ENCODE results near the gene SRP54. TPM values are rescaled to one million over a fixed set of nuclear protein-coding genes. Genes with fewer than 3 reads are reported as not detected.
"Not testable (repeated sequence)": the region's sequence is repeated elsewhere in the genome, so short reads cannot be mapped to it uniquely, and the experiment has no call there.

Gene SRP54
- total RNA-seq, 1 experiment from 2014 or later, result 45.9 TPM

- no peak for DNase-seq (ENCODE audit: low spot score)
These were observed 462 bp downstream of the SRP54 start for GRCh38 chr14:34983148-34983760.

- DNase-seq (ENCODE audit: low spot score), result no peak
These were observed 994 bp downstream of the SRP54 start for GRCh38 chr14:34983786-34984185.

GRCh38 chr14:34985740-34986139, 2.9 kb downstream of the SRP54 start:
- DNase-seq (ENCODE audit: low spot score), result no peak

GRCh38 chr14:34987180-34987579, 4.4 kb downstream of the SRP54 start:
- no peak for DNase-seq (ENCODE audit: low spot score)

GRCh38 chr14:34989762-34990161, 7.0 kb downstream of the SRP54 start:
- DNase-seq (ENCODE audit: low spot score), result no peak

GRCh38 chr14:34993426-34993825, 10.6 kb downstream of the SRP54 start:
- no peak for DNase-seq (ENCODE audit: low spot score)

- DNase-seq (ENCODE audit: low spot score), result no peak
These were observed 11.9 kb downstream of the SRP54 start for GRCh38 chr14:34994668-34995067.

GRCh38 chr14:34997762-34998161, 15.0 kb downstream of the SRP54 start:
- DNase-seq (ENCODE audit: low spot score), result no peak

GRCh38 chr14:34999500-34999899, 16.7 kb downstream of the SRP54 start:
- no peak for DNase-seq (ENCODE audit: low spot score)

GRCh38 chr14:35001621-35002020, 18.8 kb downstream of the SRP54 start:
- no peak for DNase-seq (ENCODE audit: low spot score)

GRCh38 chr14:35004839-35005238, 22.0 kb downstream of the SRP54 start:
- DNase-seq (ENCODE audit: low spot score), result no peak

GRCh38 chr14:35016568-35016967, 33.8 kb downstream of the SRP54 start:
- DNase-seq (ENCODE audit: low spot score), result no peak

GRCh38 chr14:35020713-35021112, 37.9 kb downstream of the SRP54 start:
- DNase-seq (ENCODE audit: low spot score), result no peak

- no peak for DNase-seq (ENCODE audit: low spot score)
These were observed 45.6 kb downstream of the SRP54 start for GRCh38 chr14:35028435-35028834.

- no peak for DNase-seq (ENCODE audit: low spot score)
These were observed 49.8 kb downstream of the SRP54 start for GRCh38 chr14:35032562-35032961.

- DNase-seq (ENCODE audit: low spot score), result no peak
These were observed 51.6 kb downstream of the SRP54 start for GRCh38 chr14:35034440-35034833.

GRCh38 chr14:35034944-35035554, 52.3 kb downstream of the SRP54 start:
- DNase-seq (ENCODE audit: low spot score), result not testable (repeated sequence)

- DNase-seq (ENCODE audit: low spot score), result not testable (repeated sequence)
These were observed 55.5 kb downstream of the SRP54 start for GRCh38 chr14:35038312-35038711.

GRCh38 chr14:35042632-35043031, 59.8 kb downstream of the SRP54 start:
- DNase-seq (ENCODE audit: low spot score), result no peak

GRCh38 chr14:35043046-35043445, 60.3 kb downstream of the SRP54 start:
- DNase-seq (ENCODE audit: low spot score), result no peak

GRCh38 chr14:35044939-35045797, 62.4 kb downstream of the SRP54 start:
- no peak for DNase-seq (ENCODE audit: low spot score)

- DNase-seq (ENCODE audit: low spot score), result no peak
These were observed 62.9 kb downstream of the SRP54 start for GRCh38 chr14:35045798-35046047.

- DNase-seq (ENCODE audit: low spot score), result peak; percentile 85
These were observed 63.4 kb downstream of the SRP54 start, which contains the start of gene FAM177A1 for GRCh38 chr14:35046048-35046750. Gene FAM177A1 (plus strand): TSS chr14:35046272. CDS start chr14:35046464, 192 bp downstream.

Measured in A172 (cell line).